Rectal smooth muscle tissue (tissue), 1 donor: ENCODE measurements around the gene MAFG.

Source experiments
- H3K27ac ChIP-seq: one replicate; pipeline ENCODE4 v1.7.0; 2013; ENCODE audit warnings: low read depth, low read length, inconsistent platforms
- H3K27me3 ChIP-seq: one replicate; pipeline ENCODE4 v1.7.0; 2013; ENCODE audit warnings: low read length; ENCODE audit not compliant: control insufficient read depth, insufficient read depth
- H3K36me3 ChIP-seq: one replicate; pipeline ENCODE4 v1.7.0; 2013; ENCODE audit warnings: low read length; ENCODE audit not compliant: control insufficient read depth, insufficient read depth
- H3K4me1 ChIP-seq: one replicate; pipeline ENCODE4 v1.7.0; 2013; ENCODE audit warnings: low read length; ENCODE audit not compliant: control insufficient read depth, insufficient read depth
- H3K4me3 ChIP-seq: one replicate; pipeline ENCODE4 v1.7.0; 2013; ENCODE audit warnings: low read length
- H3K9ac ChIP-seq: one replicate; pipeline ENCODE4 v1.7.0; 2013; ENCODE audit warnings: low read length

Gene MAFG

DNA sequence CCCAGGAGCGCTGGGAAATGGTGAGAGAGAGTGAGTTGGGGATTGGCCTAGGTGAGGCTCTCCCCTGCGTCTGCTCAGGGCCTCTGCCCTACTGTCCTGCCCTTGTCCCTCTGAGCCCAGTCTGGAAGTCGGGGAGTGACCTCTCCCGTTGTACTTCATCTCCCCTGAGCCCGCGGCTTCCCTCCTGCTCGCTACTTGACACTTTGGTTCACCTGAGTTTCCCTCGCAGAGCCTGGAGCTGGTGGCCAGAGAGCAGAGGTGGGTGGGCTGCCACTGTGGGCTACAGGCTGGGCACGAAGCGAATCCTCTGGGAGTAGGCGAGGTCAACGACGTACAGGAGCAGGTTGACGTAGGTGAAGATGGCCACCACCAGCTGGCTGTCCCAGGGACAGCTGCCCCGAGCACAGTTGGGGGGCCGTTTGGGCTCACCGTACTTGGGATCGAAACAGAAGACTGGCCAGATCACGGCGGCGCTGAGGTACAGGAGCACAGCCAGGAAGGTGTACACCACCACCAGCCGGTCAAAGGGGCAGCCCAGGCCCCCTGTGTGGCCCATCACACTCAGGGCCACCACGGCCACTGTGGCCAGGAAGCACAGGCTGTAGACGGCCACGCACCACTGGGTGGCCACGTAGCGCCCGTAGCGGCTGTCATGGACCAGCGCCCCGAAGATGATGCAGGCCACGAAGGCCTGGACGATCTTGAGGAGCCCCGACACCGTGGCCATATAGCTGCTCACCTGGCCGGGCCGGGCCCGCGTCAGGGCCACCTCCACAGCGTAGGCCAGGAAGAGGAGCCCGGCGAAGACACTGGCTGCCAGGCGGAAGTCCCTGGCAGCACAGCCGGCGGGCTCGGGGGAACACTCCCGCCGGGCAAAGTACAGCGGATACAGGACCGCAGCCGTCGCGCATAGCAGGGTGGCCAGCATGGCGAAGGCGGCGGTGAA is 13.3 kb upstream of the MAFG start:
- Histone ChIP-seq H3K27me3 (no peaks in the 10 kb centered on the region), H3K4me1 (peaks cover 4% of the 10 kb centered on the region), H3K4me3 (no peak overlapping the region), H3K9ac (no peak overlapping the region), H3K27ac (no peak overlapping the region), H3K36me3 (no peaks in the 10 kb centered on the region)

DNA sequence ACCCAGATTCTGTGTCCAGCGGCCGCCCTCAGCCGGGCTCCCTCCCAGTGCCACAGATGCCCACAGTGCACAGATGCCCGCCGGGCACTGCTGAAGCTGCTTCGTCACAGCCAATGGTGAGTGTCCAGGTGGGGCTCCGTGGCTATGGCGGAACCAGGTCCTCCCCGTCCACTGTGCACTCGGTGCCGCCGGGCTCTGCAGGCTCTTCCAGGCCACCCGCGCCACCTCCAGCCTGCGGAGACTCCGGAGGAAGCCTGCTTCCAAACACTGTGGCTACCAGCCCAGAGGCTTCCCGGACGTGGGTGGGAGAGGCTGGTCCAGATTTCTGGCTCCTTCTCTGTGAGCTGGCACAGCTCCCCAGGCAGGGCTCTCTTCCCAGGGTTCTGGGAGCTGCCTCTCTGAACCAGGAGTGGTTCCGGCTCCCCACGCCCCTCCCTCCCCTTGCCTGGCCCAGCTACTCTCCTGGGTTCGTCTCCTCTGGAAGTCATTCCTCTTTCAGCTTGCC is 12.4 kb upstream of the MAFG start:
- Histone ChIP-seq H3K4me3 (no peak overlapping the region), H3K27ac (no peak overlapping the region), H3K9ac (no peak overlapping the region), H3K4me1 (peaks cover 4% of the 10 kb centered on the region), H3K36me3 (no peaks in the 10 kb centered on the region), H3K27me3 (no peaks in the 10 kb centered on the region)

- no peak overlapping the region for H3K4me3 ChIP-seq
- H3K4me1 ChIP-seq = peaks cover 4% of the 10 kb centered on the region
- no peak overlapping the region for H3K9ac ChIP-seq
- H3K36me3 ChIP-seq = no peaks in the 10 kb centered on the region
- H3K27ac ChIP-seq = no peak overlapping the region
- H3K27me3 ChIP-seq = no peaks in the 10 kb centered on the region
Measured at GRCh38 chr17:81939218-81939617, 11.7 kb upstream of the MAFG start.

- Histone ChIP-seq H3K4me1 (peaks cover 4% of the 10 kb centered on the region), H3K36me3 (no peaks in the 10 kb centered on the region), H3K9ac (no peak overlapping the region), H3K27ac (no peak overlapping the region), H3K4me3 (no peak overlapping the region), H3K27me3 (peaks cover 5% of the 10 kb centered on the region)
Measured at GRCh38 chr17:81935709-81936084, 8.2 kb upstream of the MAFG start.

DNA sequence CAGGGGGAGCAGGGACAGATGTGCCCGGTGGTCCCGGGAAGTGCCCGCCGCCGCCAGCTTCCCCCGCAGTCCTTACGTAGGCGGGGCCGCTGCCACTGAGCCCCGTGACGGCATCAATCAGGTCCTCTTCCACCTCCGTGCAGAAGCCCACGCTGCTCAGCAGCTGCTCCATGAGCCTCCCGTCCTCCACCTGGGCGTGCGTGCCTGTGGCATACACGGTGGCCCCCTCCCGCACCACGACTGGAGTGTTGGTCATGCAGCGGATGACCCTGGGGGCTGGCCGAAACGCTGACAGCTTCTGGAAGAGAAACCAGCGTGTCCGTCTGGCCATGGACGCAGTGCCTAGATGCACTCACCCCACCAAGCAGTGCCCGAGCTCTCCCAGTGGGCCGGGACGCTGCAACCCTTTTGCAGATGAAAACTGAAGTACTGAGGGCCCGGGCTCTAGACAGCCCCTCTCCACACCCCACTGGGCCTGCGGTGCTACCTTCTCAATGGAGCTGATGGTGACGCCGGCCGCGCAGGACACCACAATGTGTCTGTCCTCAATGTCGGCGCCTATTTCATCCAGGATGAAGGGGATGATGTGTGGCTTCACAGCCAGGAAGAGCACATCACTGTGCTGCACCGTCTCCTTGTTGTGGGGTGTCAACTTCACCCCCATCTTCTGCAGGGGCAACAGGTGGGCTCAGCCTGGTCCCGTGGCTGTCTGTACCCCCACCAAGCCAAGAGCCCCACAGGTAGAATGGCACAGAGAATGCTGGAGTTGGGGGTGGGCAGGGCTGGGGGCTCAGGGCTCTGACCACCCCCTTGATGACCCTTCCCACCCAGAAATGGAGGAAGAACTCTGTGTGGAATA is 7.5 kb upstream of the MAFG start:
- no peak overlapping the region for H3K27ac ChIP-seq
- peaks cover 5% of the 10 kb centered on the region for H3K27me3 ChIP-seq
- H3K4me3 ChIP-seq = no peak overlapping the region
- peaks cover 4% of the 10 kb centered on the region for H3K4me1 ChIP-seq
- no peaks in the 10 kb centered on the region for H3K36me3 ChIP-seq
- H3K9ac ChIP-seq = no peak overlapping the region

GRCh38 chr17:81934098-81934757 is 6.7 kb upstream of the MAFG start:
- Histone ChIP-seq H3K27ac (no peak overlapping the region), H3K4me1 (peaks cover 4% of the 10 kb centered on the region)

DNA sequence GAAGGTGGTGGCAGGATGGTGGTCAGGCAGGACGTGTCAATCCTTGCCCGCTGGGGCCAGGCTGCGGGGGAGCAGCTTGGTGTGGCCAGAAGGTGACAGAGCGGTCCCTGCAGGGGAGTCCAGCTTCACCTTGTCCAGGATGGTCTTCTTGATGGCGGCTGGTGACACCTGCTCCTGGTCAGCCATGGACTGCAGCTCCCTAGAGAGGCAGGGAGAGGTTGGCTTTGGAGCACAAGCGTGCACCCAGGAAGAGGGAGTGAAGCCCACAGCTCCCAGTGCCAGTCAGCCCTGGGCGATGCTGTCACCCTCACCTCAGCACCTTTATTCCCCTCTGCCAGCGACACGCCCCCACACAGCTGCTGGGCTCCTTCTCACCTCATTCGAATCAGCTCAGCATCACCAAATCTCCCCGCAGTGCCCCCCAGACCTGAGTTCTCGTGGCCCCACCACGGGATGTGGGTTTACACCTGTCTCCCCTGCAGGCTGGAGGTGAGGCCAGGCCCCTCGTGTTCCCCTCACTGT is 5.7 kb upstream of the MAFG start:
- no peak overlapping the region for H3K9ac ChIP-seq
- no peak overlapping the region for H3K27ac ChIP-seq
- H3K4me3 ChIP-seq = no peak overlapping the region
- H3K4me1 ChIP-seq = peaks cover 4% of the 10 kb centered on the region
- peaks cover 5% of the 10 kb centered on the region for H3K27me3 ChIP-seq
- H3K36me3 ChIP-seq = no peaks in the 10 kb centered on the region

More at GRCh38 chr17:81934098-81934757, 6.7 kb upstream of the MAFG start:
- Histone ChIP-seq H3K27me3 (peaks cover 5% of the 10 kb centered on the region), H3K9ac (no peak overlapping the region), H3K36me3 (no peaks in the 10 kb centered on the region), H3K4me3 (no peak overlapping the region)

- Histone ChIP-seq H3K27ac (no peak overlapping the region), H3K9ac (no peak overlapping the region), H3K27me3 (peaks cover 5% of the 10 kb centered on the region), H3K4me3 (no peak overlapping the region), H3K36me3 (no peaks in the 10 kb centered on the region), H3K4me1 (peaks cover 4% of the 10 kb centered on the region)
Measured at GRCh38 chr17:81932333-81932983, 4.9 kb upstream of the MAFG start.

DNA sequence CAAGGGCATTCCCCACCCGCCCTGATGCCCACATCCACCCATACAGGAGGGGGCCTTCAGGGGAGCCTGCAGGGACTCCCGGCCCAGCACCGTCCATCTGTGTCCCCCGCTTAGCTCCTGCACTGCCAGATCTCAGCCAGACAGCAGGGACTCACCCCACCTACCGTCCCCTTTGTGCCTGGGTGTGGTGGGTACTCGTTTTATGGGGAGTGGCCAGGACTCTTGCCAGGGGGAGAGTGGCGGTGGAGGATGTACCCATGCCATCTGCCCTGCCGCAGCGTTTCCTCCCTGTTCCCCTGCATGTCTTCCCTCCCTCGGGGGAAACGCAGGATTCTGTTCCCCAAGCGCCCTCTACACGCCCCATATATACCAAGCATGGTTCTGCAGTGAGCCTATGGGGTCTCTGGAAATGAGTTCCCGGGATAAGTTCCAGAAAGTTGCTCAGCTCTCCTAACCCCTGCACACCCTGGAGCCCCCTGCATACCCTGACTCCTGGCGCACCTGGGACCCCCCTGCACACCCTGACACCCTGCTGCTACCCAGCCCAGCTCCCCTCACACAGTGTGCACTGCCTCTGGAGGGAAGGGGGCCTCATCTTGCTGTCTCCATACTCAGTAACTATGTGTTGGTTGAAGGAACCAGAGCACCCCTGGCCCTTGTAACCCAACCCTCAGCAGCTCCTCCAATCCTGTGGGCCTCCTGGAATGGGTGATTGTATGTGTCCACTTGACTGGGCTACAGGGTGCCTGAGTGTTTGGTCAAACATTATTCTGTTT is 4.2 kb upstream of the MAFG start:
- H3K36me3 ChIP-seq = no peaks in the 10 kb centered on the region
- H3K4me3 ChIP-seq = no peak overlapping the region
- peaks cover 3% of the 10 kb centered on the region for H3K4me1 ChIP-seq

DNA sequence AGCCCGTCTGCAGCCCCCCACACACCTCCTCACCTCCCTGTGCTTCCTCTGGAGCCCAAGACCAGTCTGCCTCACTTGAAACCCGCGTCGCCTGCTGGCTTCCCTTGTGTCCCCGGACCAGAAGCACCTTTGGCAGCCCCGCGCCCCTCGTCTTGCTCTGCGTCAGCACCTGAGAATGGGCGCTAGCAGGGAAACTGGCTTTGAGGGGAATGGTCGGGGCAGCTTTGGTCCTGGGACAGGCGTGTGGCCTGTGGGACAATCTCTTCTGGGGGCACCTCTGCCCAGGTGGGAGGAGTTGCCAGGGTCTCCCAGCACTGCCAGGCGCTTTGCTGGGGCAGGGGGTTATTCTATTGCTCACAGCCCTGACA is 3.6 kb upstream of the MAFG start:
- H3K4me3 ChIP-seq = no peak overlapping the region
- H3K27me3 ChIP-seq = peaks cover 5% of the 10 kb centered on the region
- peaks cover 2% of the 10 kb centered on the region for H3K4me1 ChIP-seq
- no peak overlapping the region for H3K27ac ChIP-seq
- H3K9ac ChIP-seq = no peak overlapping the region
- H3K36me3 ChIP-seq = no peaks in the 10 kb centered on the region

More for the DNA sequence above, 4.2 kb upstream of the MAFG start:
- Histone ChIP-seq H3K9ac (no peak overlapping the region), H3K27me3 (peaks cover 5% of the 10 kb centered on the region), H3K27ac (no peak overlapping the region)
